Prostate gland (tissue), 2 donors: ENCODE results near the gene KNL1.

Source experiments
- CTCF ChIP-seq, 4 experiments: fragments of 200-600 bp in 2 of 4; fragments of 450-650 bp in 2 of 4; sonication (generic) in 2 of 4; IDR thresholded peaks; 1 replicate in 3 of 4; 2 replicates in 1 of 4; pipeline ENCODE4 v1.5.1; 2016 to 2019; ENCODE audit warnings: antibody characterized with exemption in 4 of 4, mild to moderate bottlenecking in 2 of 4, moderate library complexity in 2 of 4
- POLR2A ChIP-seq: fragments of 450-650 bp; IDR thresholded peaks from one replicate; pipeline ENCODE4 v1.6.1; 2016; ENCODE audit warnings: antibody characterized with exemption, mild to moderate bottlenecking
- POLR2AphosphoS5 ChIP-seq: sonication (generic); formaldehyde crosslinking; IDR thresholded peaks from one replicate; pipeline ENCODE4 v1.6.1; 2017; ENCODE audit warnings: antibody characterized with exemption

GRCh38 chr15:40563426-40563825 is 30.6 kb upstream of the KNL1 start:
- TF ChIP-seq CTCF (IDR thresholded peaks at IDR 0.05) = no peak
- no peak for TF ChIP-seq POLR2AphosphoS5
- TF ChIP-seq POLR2A = no peak
